SIG-M5 treated with dmso at 0.1 percent for 504 hours (cell line): ENCODE results near the gene MS4A10.

ENCODE experiments used
- DNase-seq: peaks from one replicate; lab custom pipeline; 2025; ENCODE audit not compliant: unreplicated experiment; lab: John Stamatoyannopoulos, UW

Gene MS4A10

DNA sequence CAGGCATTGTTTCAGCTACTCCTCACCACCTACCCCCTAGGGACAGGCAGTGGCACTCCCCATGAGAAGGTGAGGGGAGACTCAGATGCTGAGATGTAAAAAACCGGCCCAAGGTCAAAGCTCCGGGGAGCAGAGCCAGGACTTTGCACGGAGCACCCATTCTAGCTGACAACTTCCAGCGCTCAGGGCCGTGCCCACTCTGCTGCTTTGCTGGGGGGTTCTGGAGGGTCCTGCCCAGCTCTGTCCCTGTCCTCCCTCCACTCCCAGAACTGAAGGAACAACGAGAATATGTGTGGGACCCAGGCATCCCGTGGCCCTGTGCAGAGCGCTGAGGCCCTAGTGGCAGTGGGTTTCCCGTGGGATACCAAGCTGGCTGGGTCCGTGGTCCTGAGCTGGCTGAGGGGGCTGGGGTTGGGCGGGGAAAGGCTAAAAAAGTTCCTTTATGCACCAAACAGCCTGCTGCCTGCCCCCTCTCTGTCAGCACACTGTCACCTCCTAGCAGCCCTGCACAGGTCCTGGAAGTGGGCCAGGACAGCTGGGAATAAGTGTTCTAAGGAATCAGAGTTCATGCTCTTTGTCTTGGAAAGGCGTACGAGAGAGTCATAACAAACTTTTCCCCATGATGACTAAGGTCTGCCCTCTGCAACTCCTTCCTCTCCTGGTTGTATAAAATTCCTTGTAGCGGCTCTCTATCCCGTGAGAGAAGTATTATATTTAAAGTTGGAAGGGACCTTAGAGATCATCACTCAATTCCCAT lies 1.9 kb downstream of the MS4A10 start:
- no peak for DNase-seq

- DNase-seq, result no peak
These were observed 3.4 kb downstream of the MS4A10 start for GRCh38 chr11:60788401-60789125.

DNA sequence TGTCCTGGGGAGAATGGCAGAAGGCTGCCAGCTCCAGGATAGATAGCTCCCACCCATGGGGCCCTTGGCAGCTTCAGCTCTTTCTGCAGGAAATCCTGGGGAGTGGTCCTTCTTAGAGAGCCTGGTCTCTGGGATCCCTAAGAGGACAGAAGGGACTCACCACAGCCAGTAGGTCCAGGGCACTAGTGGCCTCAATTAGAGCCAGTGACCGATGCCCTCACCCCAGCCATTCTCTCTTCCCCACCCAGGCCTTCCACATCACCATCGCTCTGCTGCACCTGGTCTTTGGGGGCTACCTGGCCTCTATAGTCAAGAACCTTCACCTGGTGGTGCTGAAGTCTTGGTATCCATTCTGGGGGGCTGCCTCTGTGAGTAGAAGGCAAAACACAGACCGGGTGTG lies 5.6 kb downstream of the MS4A10 start:
- DNase-seq, result no peak

DNA sequence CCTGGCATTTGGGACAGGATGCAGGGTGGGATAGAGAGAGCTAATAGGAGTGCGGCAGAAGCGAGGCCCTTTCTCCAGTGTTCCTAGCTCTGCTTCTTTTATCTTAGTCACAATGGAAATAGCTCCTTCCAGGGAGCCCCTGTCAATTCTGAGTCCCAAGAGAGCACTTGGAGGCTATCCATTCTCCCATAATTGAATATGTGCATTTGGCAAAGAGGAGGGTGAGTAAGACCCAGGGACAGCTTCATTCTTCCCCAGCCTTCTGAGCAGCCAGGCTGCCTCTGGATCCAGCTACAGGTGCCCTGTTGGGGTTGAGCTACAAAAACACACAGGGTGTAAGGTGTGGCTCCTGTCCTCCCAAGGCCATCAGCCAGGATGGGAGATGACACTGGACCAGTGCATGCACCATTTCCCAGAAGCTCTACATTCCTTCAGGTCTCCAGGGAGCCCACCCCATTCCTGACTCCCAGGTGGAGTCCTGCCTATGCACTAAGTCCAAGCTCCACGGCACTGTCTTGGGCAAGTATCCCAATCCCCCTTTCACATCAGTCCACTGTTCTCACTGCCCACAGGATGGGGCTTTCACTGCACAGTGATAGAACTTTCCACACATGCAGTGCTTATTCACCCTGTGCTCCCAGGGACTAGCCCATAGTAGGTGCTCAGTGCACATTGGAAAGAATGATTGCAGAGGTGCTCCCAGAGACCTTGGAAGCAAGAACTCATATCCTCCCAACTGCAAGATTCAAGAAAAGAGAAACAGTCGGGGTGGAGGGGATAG lies 6.2 kb downstream of the MS4A10 start:
- no peak for DNase-seq

DNA sequence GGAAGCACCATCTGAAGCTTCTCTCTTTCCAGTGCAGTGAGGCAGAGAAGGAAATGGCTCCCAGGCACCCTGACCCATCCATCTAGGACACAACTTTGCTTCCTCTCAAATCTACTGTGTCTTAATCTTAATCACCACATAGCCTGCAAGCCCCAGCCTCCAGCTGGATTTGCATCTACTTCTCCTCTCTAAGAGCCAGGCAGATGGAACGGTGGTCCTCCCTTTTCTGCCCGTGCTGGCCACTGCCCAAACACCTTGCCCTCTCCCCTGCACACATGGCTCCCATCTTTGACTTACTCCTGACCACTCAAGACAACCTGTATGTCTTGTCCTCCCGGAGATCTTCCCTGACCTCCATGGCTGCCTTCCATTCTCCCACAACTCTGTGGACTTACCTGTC lies 7.4 kb downstream of the MS4A10 start:
- DNase-seq, result no peak

- no peak for DNase-seq
These were observed 10.2 kb downstream of the MS4A10 start for GRCh38 chr11:60795291-60795690.

GRCh38 chr11:60797846-60798630 lies 12.9 kb downstream of the MS4A10 start:
- DNase-seq, result no peak

- no peak for DNase-seq
These were observed 13.5 kb downstream of the MS4A10 start for GRCh38 chr11:60798631-60799030.

- DNase-seq, result no peak
These were observed 16.1 kb downstream of the MS4A10 start for GRCh38 chr11:60801194-60801593.

- no peak for DNase-seq
These were observed 18.3 kb downstream of the MS4A10 start for GRCh38 chr11:60803273-60803936.

GRCh38 chr11:60809249-60809648 lies 24.1 kb downstream of the MS4A10 start:
- no peak for DNase-seq

- DNase-seq, result no peak
These were observed 24.6 kb downstream of the MS4A10 start for GRCh38 chr11:60809691-60810090.

GRCh38 chr11:60810151-60810550 lies 25.0 kb downstream of the MS4A10 start:
- no peak for DNase-seq

GRCh38 chr11:60810569-60810968 lies 25.4 kb downstream of the MS4A10 start:
- no peak for DNase-seq

DNA sequence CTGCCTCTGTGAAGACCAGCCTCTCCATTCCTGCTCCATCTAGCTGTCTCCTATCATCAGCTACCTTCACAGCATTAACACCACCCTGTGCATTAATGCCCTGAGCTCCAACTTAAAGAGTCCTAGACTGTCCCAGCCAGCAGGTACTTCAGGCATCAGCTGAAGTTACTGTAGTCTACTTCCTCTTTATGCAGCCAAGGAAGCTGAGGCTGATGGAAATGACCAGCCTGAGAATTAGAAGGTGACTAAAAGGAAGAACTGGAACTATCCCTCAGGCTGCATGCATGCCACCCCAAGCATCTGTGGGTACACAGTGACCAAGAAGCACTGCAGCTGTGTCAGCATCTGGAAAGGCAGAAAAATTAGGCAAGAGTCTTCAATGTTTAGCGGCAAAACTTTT lies 28.2 kb downstream of the MS4A10 start:
- no peak for DNase-seq

GRCh38 chr11:60814112-60814511 lies 29.0 kb downstream of the MS4A10 start:
- no peak for DNase-seq

- no peak for DNase-seq
These were observed 31.5 kb downstream of the MS4A10 start for GRCh38 chr11:60816590-60817157.

DNA sequence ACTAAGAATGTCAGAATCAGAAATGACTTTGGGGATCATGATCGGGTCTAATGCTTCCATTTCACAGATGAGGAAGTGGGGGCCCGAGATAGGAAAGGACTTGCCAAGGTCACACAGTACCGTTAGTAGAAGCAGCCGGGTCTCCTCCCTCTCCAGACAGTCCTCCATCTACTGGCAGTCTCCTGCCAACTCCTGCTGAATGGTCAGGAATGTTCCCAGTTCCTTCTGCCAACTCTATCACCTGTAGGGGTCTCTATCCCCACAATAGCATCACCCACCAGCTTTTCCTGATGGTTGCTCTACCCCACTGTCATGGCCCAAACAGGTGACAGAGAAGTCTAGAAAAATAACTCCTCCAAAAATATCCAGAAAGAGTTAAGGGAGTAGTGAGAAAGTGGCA lies 32.9 kb downstream of the MS4A10 start:
- no peak for DNase-seq

- DNase-seq, result no peak
These were observed 36.9 kb downstream of the MS4A10 start for GRCh38 chr11:60821827-60822599.
